HepG2 (cell line): Measurements from ENCODE around the gene MTHFD2L. TPM values are rescaled to one million over a fixed set of nuclear protein-coding genes. Genes with fewer than 3 reads are reported as not detected.

Experiments used
- HNRNPH1 ChIP-seq: fragments of 200-400 bp; formaldehyde crosslinking; optimal IDR thresholded peaks from 2 replicates; pipeline ENCODE3; 2017; ENCODE audit warnings: mild to moderate bottlenecking, low read depth, low read length
- HOXA5 ChIP-seq: sonication (generic); formaldehyde crosslinking; IDR thresholded peaks from 2 replicates; pipeline ENCODE4 v1.4.0; 2020; ENCODE audit warnings: missing genetic modification reagents
- MATR3 ChIP-seq: sonication (generic); formaldehyde crosslinking; IDR thresholded peaks from 2 replicates; pipeline ENCODE4 v1.4.0; 2020; ENCODE audit warnings: missing genetic modification reagents
- NFATC3 ChIP-seq: sonication (generic); formaldehyde crosslinking; IDR thresholded peaks from 2 replicates; pipeline ENCODE4 v1.5.1; 2020; ENCODE audit warnings: mild to moderate bottlenecking, missing genetic modification reagents
- NR1H2 ChIP-seq: sonication (generic); formaldehyde crosslinking; IDR thresholded peaks from 2 replicates; pipeline ENCODE4 v1.8.1; 2022; ENCODE audit warnings: low read depth, missing genetic modification reagents, borderline replicate concordance
- PHF20 ChIP-seq: sonication (generic); formaldehyde crosslinking; IDR thresholded peaks from 2 replicates; pipeline ENCODE4 v1.5.0; 2020; ENCODE audit warnings: mild to moderate bottlenecking, missing genetic modification reagents
- PRMT3 ChIP-seq: sonication (generic); formaldehyde crosslinking; IDR thresholded peaks from 2 replicates; pipeline ENCODE4 v1.8.1; 2022; ENCODE audit warnings: low read depth, mild to moderate bottlenecking, moderate library complexity, missing genetic modification reagents, borderline replicate concordance
- RFX1 ChIP-seq: fragments of 450-650 bp; IDR thresholded peaks from 2 replicates; pipeline ENCODE4 v1.6.1; 2017
- RFXAP ChIP-seq: sonication (generic); formaldehyde crosslinking; IDR thresholded peaks from 2 replicates; pipeline ENCODE4 v1.4.0; 2020; ENCODE audit warnings: missing genetic modification reagents, borderline replicate concordance
- SALL1 ChIP-seq: sonication (generic); formaldehyde crosslinking; IDR thresholded peaks from 2 replicates; pipeline ENCODE4 v1.8.0; 2022; ENCODE audit warnings: mild to moderate bottlenecking, missing genetic modification reagents
- SNRNP70 ChIP-seq: fragments of 200-400 bp; formaldehyde crosslinking; IDR thresholded peaks from 2 replicates; pipeline ENCODE4 v1.6.1; 2017; ENCODE audit warnings: mild to moderate bottlenecking, low read depth, low read length, moderate library complexity
- YEATS4 ChIP-seq: sonication (generic); formaldehyde crosslinking; IDR thresholded peaks from 2 replicates; pipeline ENCODE4 v1.4.0; 2020; ENCODE audit warnings: missing genetic modification reagents, borderline replicate concordance
- ZFY ChIP-seq: sonication (generic); formaldehyde crosslinking; IDR thresholded peaks from 2 replicates; pipeline ENCODE4 v1.4.0; 2020; ENCODE audit warnings: missing genetic modification reagents
- ZNF136 ChIP-seq: sonication (generic); formaldehyde crosslinking; IDR thresholded peaks from 2 replicates; pipeline ENCODE4 v1.8.1; 2022; ENCODE audit warnings: low read depth, mild to moderate bottlenecking, moderate library complexity, missing genetic modification reagents
- ZNF282 ChIP-seq: fragments of 450-650 bp; IDR thresholded peaks from 2 replicates; pipeline ENCODE4 v1.6.1; 2018; ENCODE audit not compliant: partially characterized antibody
- ZNF337 ChIP-seq: sonication (generic); formaldehyde crosslinking; IDR thresholded peaks from 2 replicates; pipeline ENCODE4 v1.5.1; 2020; ENCODE audit warnings: missing genetic modification reagents, low read depth, mild to moderate bottlenecking, borderline replicate concordance
- ZNF441 ChIP-seq: sonication (generic); formaldehyde crosslinking; IDR thresholded peaks from 2 replicates; pipeline ENCODE4 v1.7.0; 2021; ENCODE audit warnings: missing genetic modification reagents, borderline replicate concordance
- ZNF547 ChIP-seq: sonication (generic); formaldehyde crosslinking; IDR thresholded peaks from 2 replicates; pipeline ENCODE4 v1.5.1; 2020; ENCODE audit warnings: mild to moderate bottlenecking, missing genetic modification reagents
- ZNF563 ChIP-seq: sonication (generic); formaldehyde crosslinking; IDR thresholded peaks from 2 replicates; pipeline ENCODE4 v1.8.0; 2022; ENCODE audit warnings: mild to moderate bottlenecking, moderate library complexity, missing genetic modification reagents
- ZNF619 ChIP-seq: sonication (generic); formaldehyde crosslinking; IDR thresholded peaks from 2 replicates; pipeline ENCODE4 v1.4.0; 2020; ENCODE audit warnings: mild to moderate bottlenecking, missing genetic modification reagents
- polyA plus RNA-seq, 8 experiments: library from polyadenylated mRNA; depleted of rRNA in 3 of 8; stranded (reverse) in 7 of 8; unstranded in 1 of 8; fragments of >200 nt; fragmentation: Illumina TruSeq in 4 of 8; extraction: Trizol in 4 of 8; gene quantifications; 2 replicates each; pipeline versions ENCODE4 v1.2.1 to v1.2.3, GENCODE V29; 2011 to 2016; ENCODE audit warnings: low read depth in 4 of 8, missing spikeins in 1 of 8, mixed read lengths in 1 of 8; ENCODE audit not compliant: insufficient read depth in 1 of 8
- total RNA-seq, 5 experiments: library from RNA; depleted of rRNA; stranded (reverse); fragments of >200 nt; fragmentation: Illumina TruSeq; extraction: Trizol; gene quantifications; 2 replicates each; pipeline ENCODE4 v1.2.3, GENCODE V29; 2016; ENCODE audit warnings: low read depth in 1 of 5
- TF ChIP-seq, protein P1 (sequence below), 2 experiments: sonication (generic) in 1 of 2; formaldehyde crosslinking in 1 of 2; IDR thresholded peaks; 2 replicates each; pipeline versions ENCODE4 v1.4.0 to v1.6.1; 2016 to 2020; ENCODE audit warnings: borderline replicate concordance in 1 of 2, low read depth in 1 of 2, mild to moderate bottlenecking in 1 of 2, missing genetic modification reagents in 1 of 2
- TF ChIP-seq, protein P2 (sequence below): sonication (generic); formaldehyde crosslinking; IDR thresholded peaks from 2 replicates; pipeline ENCODE4 v1.4.0; 2020; ENCODE audit warnings: mild to moderate bottlenecking, missing genetic modification reagents
- TF ChIP-seq, protein P3 (sequence below): sonication (generic); formaldehyde crosslinking; IDR thresholded peaks from 2 replicates; pipeline ENCODE4 v1.4.0; 2020; ENCODE audit warnings: low read depth, mild to moderate bottlenecking, missing genetic modification reagents

MTHFD2L gene
- total and polyA plus RNA-seq, 2 of the 13 experiments (the other 11 are each of a cell fraction or from before 2014, with no cell fraction given): 10.5 to 14.9 TPM

DNA sequence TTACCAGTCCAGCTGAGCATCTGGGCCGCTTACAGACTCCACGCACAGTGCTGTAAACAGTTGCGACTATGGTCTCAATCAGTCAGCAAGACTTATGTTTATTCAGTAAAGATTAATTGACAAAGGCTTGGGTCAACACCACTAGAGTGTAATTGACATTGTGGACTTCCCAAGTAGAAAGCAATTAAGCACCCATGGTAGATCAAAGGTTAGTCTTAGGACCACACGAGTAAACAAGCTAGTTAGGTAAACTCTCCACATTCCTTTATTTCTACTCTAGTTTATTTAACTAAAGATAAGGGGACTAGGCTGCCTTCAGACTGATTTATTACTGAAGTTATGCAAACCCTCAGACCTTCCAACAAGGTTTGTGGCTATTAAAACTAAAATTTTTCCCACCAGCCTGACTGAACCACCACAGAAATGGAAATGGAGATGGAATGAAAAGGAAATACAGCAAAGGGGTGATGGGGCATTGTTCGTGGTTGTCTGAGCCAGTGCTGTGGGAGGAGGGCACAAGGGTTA is 44.2 kb downstream of the MTHFD2L start (continued):
- TF ChIP-seq, protein P1, sequence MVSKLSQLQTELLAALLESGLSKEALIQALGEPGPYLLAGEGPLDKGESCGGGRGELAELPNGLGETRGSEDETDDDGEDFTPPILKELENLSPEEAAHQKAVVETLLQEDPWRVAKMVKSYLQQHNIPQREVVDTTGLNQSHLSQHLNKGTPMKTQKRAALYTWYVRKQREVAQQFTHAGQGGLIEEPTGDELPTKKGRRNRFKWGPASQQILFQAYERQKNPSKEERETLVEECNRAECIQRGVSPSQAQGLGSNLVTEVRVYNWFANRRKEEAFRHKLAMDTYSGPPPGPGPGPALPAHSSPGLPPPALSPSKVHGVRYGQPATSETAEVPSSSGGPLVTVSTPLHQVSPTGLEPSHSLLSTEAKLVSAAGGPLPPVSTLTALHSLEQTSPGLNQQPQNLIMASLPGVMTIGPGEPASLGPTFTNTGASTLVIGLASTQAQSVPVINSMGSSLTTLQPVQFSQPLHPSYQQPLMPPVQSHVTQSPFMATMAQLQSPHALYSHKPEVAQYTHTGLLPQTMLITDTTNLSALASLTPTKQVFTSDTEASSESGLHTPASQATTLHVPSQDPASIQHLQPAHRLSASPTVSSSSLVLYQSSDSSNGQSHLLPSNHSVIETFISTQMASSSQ (IDR thresholded peaks at IDR 0.05; ENCODE audit: low read depth): peak; percentile 80
- TF ChIP-seq, protein P1 (CRISPR knock-in tag; IDR thresholded peaks at IDR 0.05; ENCODE audit: borderline replicate concordance): peak; percentile 89
- TF ChIP-seq YEATS4 (CRISPR knock-in tag): no peak
- TF ChIP-seq ZNF563 (CRISPR knock-in tag): no peak
- TF ChIP-seq ZNF547 (CRISPR knock-in tag): no peak
- TF ChIP-seq MATR3 (CRISPR knock-in tag): no peak
- no peak for TF ChIP-seq RFXAP (CRISPR knock-in tag)
- TF ChIP-seq HNRNPH1: no peak
- TF ChIP-seq ZNF136: no peak; the same call in 1 of the 2 replicates
- no peak for TF ChIP-seq RFX1
- TF ChIP-seq SALL1 (CRISPR knock-in tag): peak; percentile 72; the same call in 1 of the 2 replicates
- TF ChIP-seq ZNF619 (CRISPR knock-in tag): no peak
- TF ChIP-seq ZNF337 (CRISPR knock-in tag): no peak
- TF ChIP-seq NFATC3 (CRISPR knock-in tag): no peak
- TF ChIP-seq PRMT3 (CRISPR knock-in tag): no peak
- TF ChIP-seq, protein P2, sequence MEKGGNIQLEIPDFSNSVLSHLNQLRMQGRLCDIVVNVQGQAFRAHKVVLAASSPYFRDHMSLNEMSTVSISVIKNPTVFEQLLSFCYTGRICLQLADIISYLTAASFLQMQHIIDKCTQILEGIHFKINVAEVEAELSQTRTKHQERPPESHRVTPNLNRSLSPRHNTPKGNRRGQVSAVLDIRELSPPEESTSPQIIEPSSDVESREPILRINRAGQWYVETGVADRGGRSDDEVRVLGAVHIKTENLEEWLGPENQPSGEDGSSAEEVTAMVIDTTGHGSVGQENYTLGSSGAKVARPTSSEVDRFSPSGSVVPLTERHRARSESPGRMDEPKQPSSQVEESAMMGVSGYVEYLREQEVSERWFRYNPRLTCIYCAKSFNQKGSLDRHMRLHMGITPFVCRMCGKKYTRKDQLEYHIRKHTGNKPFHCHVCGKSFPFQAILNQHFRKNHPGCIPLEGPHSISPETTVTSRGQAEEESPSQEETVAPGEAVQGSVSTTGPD (CRISPR knock-in tag): no peak
- TF ChIP-seq NR1H2 (CRISPR knock-in tag): peak; percentile 43; the same call in 1 of the 2 replicates
- TF ChIP-seq ZFY (CRISPR knock-in tag): no peak
- TF ChIP-seq ZNF282: no peak
- TF ChIP-seq, protein P3, sequence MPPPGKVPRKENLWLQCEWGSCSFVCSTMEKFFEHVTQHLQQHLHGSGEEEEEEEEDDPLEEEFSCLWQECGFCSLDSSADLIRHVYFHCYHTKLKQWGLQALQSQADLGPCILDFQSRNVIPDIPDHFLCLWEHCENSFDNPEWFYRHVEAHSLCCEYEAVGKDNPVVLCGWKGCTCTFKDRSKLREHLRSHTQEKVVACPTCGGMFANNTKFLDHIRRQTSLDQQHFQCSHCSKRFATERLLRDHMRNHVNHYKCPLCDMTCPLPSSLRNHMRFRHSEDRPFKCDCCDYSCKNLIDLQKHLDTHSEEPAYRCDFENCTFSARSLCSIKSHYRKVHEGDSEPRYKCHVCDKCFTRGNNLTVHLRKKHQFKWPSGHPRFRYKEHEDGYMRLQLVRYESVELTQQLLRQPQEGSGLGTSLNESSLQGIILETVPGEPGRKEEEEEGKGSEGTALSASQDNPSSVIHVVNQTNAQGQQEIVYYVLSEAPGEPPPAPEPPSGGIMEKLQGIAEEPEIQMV: no peak
- no peak for TF ChIP-seq SNRNP70
- TF ChIP-seq PHF20 (CRISPR knock-in tag): no peak
- no peak for TF ChIP-seq ZNF441
- peak; percentile 99 for TF ChIP-seq HOXA5 (CRISPR knock-in tag)
